Measurements from ENCODE around the gene RPN2.

The RPN2 gene

DNA sequence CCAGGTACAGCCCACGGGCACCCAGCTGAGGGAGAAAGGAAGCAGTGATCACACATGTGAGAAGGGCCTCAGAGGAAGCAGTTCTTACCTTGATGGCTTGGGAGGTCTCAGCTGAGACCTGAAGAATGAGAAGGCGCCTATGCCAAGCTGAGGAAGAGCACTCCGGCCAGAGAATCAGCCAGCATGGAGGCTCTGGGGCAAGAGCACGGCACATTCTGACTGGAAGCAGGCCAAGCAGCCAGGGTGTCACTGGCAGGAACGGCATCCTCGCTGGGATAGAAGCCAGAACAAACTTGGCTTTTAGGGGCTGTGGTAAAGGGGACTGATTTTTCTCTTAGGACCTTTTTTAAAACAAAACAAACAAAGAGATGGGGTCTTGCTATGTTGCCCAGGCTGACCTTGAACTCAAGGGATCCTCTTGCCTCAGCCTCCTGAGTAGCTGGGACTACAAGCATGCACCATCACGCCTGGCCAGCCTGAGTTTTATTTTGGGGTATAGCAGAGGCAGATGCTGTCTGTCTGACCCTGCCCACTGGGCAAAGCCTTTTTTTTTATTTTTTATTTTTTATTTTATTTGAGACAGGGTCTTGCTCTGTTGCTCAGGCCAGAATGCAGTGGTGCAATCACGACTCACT is 64.9 kb downstream of the RPN2 start:
- no peak for DNase-seq

DNA sequence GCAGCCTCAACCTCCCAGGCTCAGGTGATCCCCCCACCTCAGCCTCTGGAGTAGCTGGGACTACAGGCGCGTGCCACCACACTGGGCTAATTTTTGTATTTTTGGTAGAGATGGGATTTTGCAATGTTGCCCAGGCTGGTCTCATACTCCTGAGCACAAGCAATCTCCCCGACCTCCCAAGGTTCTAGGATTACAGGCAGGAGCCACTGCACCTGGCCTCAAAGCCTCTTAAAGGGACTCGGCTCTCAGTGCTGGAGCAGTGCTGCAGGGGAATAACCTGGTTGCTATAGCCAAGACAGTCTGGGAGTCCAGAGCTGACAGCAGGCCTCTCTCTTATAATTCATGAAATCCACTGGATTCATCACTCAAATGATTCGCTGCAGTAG is 65.4 kb downstream of the RPN2 start:
- no peak for DNase-seq

DNA sequence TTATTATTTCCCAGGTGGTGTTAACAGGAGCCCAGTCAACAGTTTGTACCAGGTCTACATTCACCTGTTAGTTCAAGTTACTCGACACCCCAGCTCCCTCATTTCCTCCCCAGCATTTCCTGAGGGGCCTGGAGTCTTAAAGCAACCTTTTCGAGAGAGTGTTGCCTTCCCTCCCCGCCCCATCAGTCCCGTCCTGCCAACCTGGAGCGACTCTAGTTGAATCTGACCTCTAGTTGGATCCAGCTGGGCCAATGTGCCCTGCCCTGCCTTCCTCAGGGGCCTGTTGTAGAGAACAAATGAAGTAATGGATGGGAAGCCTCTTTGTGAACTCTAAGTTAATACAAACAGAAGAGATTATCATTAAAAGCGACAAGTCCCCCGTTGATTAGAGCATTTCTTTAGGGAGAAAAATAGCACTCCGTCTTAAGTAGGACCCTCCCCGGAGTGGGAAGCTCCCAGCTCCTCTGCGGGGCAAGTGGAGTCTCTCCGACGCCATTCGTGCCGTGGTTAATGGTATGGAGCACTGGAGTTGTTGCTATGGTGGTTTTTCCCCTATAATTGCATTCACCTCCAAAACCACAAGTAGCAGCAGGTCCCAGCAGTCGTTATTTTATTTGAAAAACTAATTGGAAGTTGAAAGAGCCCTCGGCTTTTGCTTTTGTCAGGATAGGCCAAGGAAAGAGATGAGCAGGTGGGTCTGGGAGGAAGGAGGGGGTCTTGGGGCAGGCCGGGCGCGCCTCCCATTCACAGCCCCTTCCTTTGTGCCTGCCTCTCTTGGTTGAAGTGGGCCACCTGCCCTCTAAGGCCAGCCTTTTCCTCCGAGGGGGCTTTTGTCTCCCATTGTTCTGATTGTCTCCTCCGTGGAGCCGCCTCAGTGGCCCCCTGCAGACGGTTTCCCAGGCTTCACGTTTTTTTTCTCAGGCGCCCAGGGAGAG is 66.4 kb downstream of the RPN2 start:
- no peak for DNase-seq

DNA sequence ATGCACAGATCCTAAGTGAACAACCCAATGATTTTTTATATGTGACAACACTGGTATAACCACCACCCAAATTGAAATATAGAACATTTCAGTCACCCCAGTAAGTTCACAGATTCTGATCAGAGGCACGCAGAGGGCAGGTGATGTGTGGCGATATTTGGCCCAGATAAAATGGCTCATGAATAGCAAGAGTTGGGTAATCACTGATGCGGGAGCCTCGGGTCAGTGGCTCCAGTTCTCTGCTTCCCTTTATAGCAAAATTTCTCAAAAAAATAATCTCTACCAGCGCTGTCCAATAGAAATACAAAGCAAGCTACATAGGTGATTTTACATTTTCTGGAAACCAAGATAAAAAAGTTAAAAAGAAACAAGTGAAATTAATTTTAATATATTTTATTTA is 67.6 kb downstream of the RPN2 start:
- no peak for DNase-seq

DNA sequence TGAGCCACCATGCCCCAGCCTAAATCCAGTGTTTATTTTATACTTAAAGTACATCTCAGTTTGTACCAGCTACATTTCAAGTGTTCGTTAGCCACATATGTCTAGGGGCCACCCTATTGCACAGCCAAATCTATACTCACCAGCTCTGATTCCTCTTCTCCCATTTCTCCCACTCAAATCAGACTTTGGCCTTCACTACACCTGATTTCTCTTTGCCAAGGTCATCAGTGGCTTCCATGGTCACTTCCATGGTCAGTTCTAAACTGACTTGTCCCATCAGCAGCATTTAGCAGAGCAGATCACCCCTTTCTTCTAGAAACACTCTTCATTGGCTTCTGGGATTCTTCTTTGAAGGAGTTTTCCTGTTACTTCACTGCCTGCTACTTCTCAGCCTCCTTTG is 68.4 kb downstream of the RPN2 start:
- no peak for DNase-seq

DNA sequence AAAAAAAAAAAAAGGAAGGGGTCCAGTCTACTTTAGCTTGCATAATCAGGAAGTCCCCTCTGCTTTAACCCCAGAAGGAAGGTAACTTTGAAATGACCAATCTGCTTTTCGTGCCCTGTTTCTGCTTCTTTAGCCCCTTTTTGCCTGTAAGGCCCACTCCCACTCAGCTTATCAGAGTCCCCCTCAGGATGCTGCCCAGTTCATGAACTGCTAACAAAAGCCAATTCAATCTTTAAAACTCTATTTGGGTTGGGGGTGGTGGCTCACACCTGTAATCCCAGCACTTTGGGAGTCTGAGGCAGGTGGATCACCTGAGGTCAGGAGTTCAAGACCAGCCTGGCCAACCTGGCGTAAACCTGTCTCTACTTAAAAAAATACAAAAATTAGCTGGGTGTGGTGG is 70.2 kb downstream of the RPN2 start:
- DNase-seq: no peak

DNA sequence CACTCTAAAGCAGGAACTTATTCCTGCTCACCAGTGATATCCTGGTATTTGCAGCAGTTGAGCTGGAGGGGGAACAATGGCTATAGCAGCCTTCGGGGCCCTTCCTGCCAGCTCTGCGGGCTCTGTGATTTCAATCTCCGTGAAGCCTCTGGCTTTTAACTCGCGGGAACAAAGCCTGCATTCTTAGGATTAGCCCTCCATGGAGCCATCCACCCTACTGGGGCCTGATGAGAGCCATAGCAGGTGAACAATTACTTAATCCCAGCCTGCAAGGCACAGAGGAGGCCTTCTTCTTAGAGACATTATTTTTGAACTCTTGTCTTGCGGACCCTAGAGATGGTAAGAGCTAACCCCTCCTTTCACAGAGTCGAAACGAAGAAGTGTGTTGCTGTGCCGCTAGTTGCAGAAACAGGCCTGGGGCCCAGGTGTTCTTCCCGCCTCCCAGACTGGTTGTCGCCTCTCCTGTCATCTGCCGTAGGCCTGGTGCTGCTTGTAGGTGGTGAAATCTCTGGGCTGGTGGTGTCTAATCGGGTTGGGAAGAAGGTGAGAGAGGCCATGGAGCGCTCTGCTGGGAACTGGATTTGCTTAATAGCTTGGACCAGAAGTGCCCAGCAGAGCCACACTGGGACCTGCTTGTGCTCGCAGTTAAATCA is 72.8 kb downstream of the RPN2 start:
- DNase-seq: no peak

DNA sequence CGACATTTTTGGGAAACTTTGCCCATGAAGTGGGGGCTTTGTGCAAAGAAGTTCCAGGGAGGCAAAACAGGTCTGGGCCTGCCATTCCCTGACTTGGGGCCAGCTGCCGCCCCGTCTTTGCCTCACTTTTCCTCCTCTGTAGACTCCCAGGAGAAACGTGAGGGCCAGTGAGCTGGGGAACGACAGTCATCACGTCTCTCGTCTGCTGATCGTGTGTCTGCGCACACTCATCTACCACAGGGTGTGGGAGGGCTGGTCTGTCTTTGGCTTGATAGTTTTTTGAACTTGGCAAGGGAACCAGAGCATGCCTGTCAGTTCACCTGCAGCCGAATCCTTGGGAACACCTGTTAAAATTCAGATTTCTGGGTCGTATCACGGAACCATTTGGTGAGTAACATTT is 74.0 kb downstream of the RPN2 start:
- no peak for DNase-seq

DNA sequence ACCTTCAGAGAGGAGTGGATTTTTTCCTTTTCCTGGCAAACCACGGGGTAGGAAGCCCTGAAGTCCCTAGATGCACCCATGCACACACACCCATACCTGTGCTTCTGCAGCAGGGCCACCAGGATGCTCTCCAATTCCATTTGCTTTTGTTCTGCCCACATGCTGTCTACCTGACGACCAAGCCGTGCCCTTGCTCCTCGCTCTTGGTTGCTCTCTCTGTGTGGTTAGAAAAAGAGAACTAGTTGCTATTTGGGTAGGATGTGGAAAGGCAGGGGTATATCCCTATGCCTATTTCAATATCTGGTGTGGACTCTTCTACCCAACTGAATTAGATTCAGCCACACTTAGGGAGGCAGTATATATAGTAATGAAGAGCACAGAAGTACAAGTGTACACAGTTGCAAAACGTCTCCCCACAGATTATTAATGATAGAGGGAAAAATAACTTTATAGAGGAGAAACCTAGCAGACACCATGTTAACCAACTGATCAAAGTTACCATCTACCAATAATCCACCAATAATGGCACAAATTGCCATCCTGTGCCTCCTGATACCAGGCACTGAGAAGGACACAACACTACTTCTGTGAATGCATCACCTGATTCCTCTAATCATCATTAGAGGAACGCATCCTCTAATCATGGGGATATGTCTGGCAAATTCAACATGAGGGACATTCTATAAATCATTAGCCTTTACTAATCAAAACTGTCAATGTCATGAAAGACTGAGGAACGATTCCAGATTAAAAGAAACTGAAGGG is 75.2 kb downstream of the RPN2 start:
- DNase-seq: no peak

DNA sequence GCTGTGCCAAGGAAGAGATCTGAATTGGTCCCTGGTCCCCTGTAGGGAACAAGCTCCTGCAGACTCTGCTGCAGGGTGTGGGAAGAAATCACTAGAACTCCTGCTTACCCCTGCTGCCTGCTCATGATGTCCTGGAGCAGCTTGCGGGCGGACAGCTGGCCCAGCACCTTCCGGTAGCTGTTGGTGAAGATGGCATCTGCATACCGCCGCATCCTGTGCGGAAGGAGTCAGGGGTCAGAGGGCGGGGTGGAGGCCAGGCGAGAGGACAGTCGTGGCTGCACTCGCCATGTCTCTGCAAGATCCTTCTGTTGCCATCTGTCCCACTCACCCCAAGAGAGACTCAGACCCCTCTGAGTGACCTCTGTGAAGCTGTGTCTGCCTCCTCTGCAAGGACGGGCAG is 77.2 kb downstream of the RPN2 start:
- no peak for DNase-seq

DNA sequence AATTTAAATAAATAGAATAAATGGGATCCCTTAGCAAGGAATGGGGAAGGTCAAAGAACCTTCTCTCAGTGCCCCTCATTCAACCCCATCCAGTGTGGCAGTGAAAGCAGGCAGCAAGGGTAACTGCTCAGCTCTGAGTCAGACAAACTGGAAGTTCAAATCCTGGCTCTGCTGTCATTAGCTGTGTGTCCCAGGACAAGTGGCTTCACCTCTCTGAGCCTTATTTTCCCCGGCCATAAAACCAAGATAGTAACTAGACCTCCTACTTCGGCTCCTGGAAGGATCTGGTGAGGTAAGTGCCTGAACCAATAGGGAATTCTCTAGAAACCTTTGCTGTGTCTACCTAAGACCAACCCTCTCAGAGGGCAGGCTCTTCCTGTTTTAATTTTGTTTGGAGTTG is 78.4 kb downstream of the RPN2 start:
- no peak for DNase-seq

DNA sequence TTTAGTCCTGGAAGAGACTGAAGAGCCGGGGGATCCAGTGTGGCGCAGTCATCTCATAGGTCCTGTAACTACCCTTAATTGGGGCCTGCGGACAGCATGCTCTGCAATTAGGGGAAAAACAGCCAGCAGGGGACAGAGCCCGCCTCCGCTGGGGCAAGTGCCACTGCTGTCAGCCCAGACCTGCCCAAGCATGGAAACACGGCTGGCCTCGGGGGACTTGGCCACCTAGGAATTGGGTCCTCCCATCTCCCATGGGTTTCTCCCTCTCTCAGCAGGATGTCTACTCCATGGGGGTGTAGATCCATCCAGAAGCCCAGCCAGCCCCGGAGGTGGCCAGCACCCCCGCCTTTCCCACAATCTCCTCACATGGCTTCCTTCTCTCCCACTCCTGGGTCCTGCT is 78.9 kb downstream of the RPN2 start:
- no peak for DNase-seq

DNA sequence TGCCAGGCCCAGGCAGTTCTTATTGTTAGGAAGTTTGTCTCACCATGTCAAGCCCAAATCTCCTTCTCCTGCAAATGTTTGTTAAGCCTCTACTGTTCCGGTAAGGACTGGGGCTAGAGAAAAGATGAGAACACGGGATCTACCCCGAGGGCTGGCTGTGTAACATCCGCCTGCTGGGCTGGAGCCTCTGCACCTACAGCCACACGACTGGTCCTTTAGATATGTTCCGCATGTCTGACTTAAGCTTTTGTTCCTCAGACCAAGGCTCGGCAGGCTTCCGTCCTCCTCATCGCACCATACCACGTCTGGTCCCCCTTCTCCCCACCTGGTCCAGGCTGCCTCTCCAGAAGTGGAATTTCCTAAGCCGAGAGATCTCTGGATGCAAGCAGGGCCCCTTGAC is 79.9 kb downstream of the RPN2 start:
- no peak for DNase-seq

DNA sequence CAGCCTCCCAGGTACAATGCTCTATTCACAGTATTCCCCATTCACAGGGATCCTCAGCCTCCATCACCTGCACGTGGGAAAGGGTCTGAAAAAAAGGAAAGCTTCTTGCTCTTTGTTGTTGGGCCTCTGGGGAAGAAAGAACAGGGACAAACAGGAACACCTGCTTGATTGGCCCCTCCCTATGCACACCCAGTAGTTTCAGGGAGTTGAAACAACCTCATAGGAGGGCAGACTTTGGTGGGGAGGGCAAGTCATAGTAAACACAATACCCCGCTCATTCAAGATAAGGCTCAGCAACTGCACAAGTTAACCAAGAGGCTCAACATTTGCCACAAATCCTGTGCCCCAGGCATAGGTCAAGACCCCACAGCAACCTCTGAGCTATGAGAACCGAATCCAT is 80.7 kb downstream of the RPN2 start:
- no peak for DNase-seq

DNA sequence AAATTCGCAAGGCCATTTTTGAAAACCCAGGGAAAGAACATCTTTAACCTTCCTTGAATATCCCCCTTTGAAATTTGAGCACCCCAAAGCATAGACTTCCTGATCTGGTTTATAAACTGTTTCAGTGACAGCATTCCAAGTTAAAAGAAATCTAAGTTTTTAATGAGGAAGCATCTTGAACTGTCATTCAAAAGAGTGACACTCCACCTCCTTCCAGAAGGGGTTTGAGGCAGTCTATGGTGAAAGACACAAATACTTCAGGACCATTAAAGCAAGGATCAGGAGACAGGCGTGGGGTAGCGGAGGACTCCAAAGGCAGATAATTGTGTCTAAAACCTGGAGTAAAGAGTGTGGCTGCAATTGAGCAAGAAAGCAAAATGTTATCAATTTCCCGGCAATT is 81.8 kb downstream of the RPN2 start:
- DNase-seq: no peak

DNA sequence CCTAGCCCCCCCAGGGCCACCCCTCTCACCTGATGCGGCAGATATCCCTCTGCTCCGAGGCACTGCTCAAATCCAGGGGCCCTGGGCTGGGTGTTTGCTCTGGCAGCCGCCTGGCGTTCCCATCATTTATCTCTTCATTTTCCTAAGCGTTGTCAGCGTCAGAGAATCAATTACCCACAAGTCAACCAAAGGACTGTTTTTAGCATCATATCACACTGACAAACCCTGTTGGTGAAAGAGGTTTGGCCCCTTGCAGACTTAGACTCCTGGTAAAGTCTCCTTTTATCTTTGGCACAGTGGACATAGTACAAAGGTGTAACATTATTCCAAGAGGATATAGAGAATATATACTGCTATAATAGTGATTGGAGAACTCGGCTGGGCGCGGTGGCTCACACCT is 82.6 kb downstream of the RPN2 start, which contains the start of gene GHRH:
GHRH (minus strand) TSS at position 101 of the 400 bp plus-strand sequence. CDS start 4,925 bp downstream, outside the sequence.
- DNase-seq: no peak

DNA sequence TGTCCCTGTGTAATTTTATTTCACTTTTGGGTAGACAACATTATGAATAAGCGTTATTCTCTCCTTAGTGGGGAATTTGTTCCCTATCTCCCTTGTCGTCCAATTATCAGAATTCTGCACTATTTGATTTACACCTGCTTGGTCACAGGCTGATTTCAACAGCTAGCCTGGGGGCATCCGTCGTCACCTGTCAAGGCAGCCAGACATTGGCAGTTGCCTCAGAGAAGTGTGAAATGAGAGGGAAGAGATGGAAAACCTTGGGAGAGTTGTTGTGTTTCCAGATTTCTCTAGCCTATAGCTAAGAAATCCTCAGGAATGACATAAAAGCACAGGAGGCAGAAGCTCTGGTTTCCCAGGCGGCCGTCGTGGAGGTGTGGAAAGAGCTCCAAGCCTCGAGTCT is 83.4 kb downstream of the RPN2 start:
- DNase-seq: no peak

DNA sequence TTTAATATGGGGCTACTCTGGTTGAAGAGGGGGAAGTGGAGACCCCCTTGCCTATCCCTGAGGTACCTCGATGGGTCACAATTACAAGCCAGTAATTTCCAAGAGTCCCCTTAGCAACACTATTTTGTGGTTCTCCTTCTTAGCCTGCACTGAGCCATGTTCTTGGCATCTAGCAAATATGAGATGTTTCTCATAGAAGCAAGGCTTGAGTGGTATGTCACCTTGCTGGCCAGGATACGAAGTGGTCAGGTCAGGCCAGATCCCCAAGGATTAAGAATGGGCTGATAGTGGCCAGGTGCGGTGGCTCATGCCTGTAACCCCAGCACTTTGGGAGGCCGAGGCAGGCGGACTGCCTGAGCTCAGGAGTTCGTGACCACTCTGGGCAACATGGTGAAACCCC is 84.6 kb downstream of the RPN2 start:
- DNase-seq: no peak

DNA sequence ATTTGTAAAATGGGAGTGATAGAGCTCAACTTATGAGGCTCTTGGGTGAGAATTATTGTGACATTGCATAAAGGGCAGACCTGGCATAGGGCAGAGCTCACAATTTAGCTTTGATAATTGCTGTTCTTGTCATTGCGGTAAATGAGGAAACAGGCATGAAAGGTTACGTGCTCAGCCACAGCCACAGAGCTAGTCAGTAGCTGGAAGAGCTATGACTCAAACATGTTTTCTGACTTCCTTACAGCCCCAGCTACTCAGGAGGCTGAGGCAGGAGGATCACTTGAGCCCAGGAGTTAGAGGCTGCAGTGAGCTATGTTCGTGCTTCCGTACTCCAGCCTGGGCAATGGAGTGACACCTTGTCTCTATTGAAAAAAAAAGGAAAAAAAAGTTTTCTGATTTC is 86.0 kb downstream of the RPN2 start:
- no peak for DNase-seq

DNA sequence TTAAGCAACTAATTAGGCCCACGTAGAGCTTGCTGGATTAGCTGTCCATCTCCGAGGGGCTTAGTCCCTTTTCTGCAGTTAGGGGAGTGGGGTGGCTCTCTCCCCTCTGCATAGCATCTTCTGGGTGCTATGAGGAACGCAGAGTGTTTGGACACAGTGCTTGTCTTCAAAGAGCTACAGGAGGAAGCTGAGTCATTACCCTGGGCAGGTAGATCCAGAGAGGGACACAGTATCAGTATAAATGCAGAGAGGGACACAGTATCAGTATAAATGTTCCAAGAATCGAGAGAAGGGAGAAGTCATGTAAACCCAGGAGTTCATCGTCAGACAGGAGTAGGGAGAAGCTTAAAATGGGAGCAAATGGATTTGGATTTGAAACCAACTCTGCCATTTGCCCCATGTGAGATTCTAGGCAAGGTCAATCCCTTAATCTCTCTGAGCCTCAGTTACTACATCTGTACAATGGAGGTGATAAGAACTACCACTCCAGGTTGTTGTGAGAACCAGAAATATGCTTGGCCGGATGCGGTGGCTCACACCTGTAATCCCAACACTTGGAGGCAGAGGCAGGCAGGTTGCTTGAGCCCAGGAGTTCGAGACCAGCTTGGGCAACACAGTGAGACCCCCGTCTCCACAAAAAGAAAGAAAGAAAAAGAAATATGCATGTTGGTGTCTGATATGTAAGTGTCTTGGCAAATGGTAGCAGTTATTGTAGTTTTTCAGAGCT is 88.0 kb downstream of the RPN2 start:
- DNase-seq: no peak

DNA sequence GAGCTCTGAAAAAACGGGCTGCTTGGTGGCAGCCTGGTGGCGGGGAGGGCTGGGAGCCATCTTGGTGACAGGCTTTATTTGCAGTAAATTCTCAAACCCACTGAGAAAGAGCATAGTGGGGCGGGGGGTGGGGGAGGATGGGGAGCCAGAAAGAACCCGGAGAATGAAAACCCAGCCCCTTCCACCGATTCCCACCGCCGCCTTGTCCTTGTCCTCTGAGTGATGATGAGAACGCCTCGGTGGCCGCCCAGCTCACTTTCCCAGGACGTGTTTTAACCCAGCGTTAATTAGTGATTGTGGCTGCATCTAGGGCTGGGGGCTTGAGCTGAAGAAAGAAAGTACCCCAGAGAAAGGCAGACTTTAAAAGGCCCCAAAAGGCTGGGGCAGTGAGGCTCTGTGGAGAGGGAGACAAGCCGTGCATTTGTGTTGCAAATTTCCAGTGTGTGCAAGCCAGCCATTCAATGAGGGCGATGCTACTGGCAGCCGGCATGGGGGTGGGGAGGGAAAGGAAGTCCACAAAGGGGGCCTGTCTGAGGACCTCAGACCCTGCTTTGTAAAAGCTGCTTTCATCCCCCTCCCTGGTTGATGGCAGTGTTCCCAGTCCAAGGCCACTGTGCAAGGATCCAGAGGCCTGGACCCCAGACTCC is 88.7 kb downstream of the RPN2 start:
- no peak for DNase-seq

Measured in cortex of kidney (tissue), 1 donor.